ENCODE results near the gene MS4A4E.

DNA sequence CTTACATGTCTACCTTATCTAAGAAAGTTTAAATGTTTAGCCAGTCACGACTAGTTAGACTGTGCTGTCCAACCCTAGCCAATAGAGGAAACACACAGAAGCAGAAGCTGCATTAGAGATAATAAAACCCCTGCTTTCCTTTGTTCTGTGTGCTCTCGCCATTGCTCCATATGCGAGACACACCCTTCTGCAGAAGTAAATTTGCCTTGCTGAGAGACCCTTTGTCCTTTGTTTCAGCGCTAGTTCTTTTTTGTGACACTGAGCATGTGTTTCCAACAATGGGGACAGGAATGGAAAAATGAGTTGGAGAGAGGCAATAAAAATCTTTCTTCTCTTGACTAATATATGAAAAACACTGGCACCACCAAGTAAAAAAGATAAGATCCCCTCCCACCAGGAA is 18.1 kb upstream of the MS4A4E start:
- TF ChIP-seq UBTF (CRISPR knock-in tag; IDR thresholded peaks at IDR 0.05) (no peak), PHB2 (IDR thresholded peaks at IDR 0.05; ENCODE audit: partially characterized antibody) (no peak), ZNF616 (CRISPR knock-in tag; IDR thresholded peaks at IDR 0.05; ENCODE audit: low read depth) (no peak), GABPB1 (CRISPR knock-in tag; IDR thresholded peaks at IDR 0.05) (no peak), EZH2 (conservative IDR thresholded peaks at IDR 0.05; ENCODE audit: low read depth, low read length) (no peak), TAF1 (CRISPR knock-in tag; IDR thresholded peaks at IDR 0.05) (no peak), ZNF841 (CRISPR knock-in tag; IDR thresholded peaks at IDR 0.05; ENCODE audit: borderline replicate concordance) (no peak), AHR (CRISPR knock-in tag; IDR thresholded peaks at IDR 0.05) (no peak), CTCF (CRISPR knock-in tag; IDR thresholded peaks at IDR 0.05) (no peak), MYC (CRISPR knock-in tag; IDR thresholded peaks at IDR 0.05; ENCODE audit: borderline replicate concordance) (no peak), SP4 (CRISPR knock-in tag; IDR thresholded peaks at IDR 0.05) (no peak), ZNF747 (CRISPR knock-in tag; IDR thresholded peaks at IDR 0.05; ENCODE audit: borderline replicate concordance) (no peak)
- TF ChIP-seq, protein P1, sequence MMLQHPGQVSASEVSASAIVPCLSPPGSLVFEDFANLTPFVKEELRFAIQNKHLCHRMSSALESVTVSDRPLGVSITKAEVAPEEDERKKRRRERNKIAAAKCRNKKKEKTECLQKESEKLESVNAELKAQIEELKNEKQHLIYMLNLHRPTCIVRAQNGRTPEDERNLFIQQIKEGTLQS (CRISPR knock-in tag; IDR thresholded peaks at IDR 0.05) = no peak

All from HepG2 (cell line).